K562 (cell line): ENCODE results near the gene GAB2. TPM values are rescaled to one million over a fixed set of nuclear protein-coding genes. Genes with fewer than 3 reads are reported as not detected.

Experiments
- ATAC-seq: fragments of 200-7000 bp; cut with Tn5 transposase; 3 replicates; pipeline ENCODE4 v1.9.1; 2020; ENCODE audit warnings: moderate library complexity
- BruUV-seq: library from RNA; stranded (reverse); fragments of 400-500 nt; replicated peaks from 2 replicates; lab custom pipeline; 2021; lab: Mats Ljungman, UMichigan
- CTCF ChIA-PET: fragments of 300-600 bp; formaldehyde crosslinking; extraction: SDS; loops from one replicate; lab custom pipeline; 2021; ENCODE audit warnings: low intra/inter-chr PET ratio; lab: Yijun Ruan, JAX
- POLR2A ChIA-PET: fragments of 300-600, 350-650 bp; sonication (Branson Sonifier 250); formaldehyde crosslinking; extraction: SDS; loops from one replicate; lab custom pipeline; 2021; ENCODE audit warnings: antibody characterized with exemption, inconsistent platforms; lab: Yijun Ruan, JAX
- DNase-seq, 4 experiments: peaks; one replicate each; pipeline versions ENCODE4 v3.0.0 to v3.0.0-alpha.2; 2011 to 2018; ENCODE audit warnings: low spot score in 3 of 4, mixed read lengths in 3 of 4; ENCODE audit errors: extremely low read depth in 1 of 4
- FAIRE-seq: peaks from 2 replicates; lab custom pipeline; 2011; peaks lifted over from hg19 to GRCh38; lab: Jason Lieb, UNC
- H2AFZ ChIP-seq: 2 replicates; pipeline ENCODE4 v1.6.0; 2011; ENCODE audit warnings: low read depth, low read length, control low read depth, inconsistent platforms
- H3K27ac ChIP-seq: fragments of 200-600 bp; 3 replicates; pipeline ENCODE4 v1.8.0; 2011; ENCODE audit warnings: low read depth, mild to moderate bottlenecking, control low read depth, inconsistent platforms, low read length, moderate library complexity, mixed read lengths; ENCODE audit errors: extremely low read depth
- H3K27me3 ChIP-seq, 2 experiments: fragments of 300-600 bp in 1 of 2; 2 replicates in 1 of 2; 3 replicates in 1 of 2; pipeline versions ENCODE4 v1.6.0 to v1.8.0; 2011; ENCODE audit warnings: inconsistent platforms in 2 of 2, low read length in 2 of 2, mild to moderate bottlenecking in 1 of 2, mixed read lengths in 1 of 2, moderate library complexity in 1 of 2; ENCODE audit not compliant: control insufficient read depth in 2 of 2, insufficient read depth in 2 of 2
- H3K36me3 ChIP-seq: fragments of 300-600 bp; 3 replicates; pipeline ENCODE4 v1.8.0; 2011; ENCODE audit warnings: mild to moderate bottlenecking, low read length, inconsistent platforms; ENCODE audit not compliant: control insufficient read depth, insufficient read depth
- H3K4me1 ChIP-seq, 2 experiments: fragments of 200-600 bp in 1 of 2; replicated peaks in 1 of 2; 2 replicates in 1 of 2; 3 replicates in 1 of 2; pipeline versions ENCODE4 v1.5.1 to v1.8.0; 2011; ENCODE audit warnings: inconsistent platforms in 2 of 2, low read length in 2 of 2, mild to moderate bottlenecking in 1 of 2, mixed read lengths in 1 of 2, moderate library complexity in 1 of 2; ENCODE audit not compliant: control insufficient read depth in 2 of 2, insufficient read depth in 2 of 2
- H3K4me2 ChIP-seq: 2 replicates; pipeline ENCODE4 v1.6.1; 2011; ENCODE audit warnings: low read length, control low read depth, inconsistent platforms, mixed read lengths; ENCODE audit not compliant: insufficient read depth
- H3K4me3 ChIP-seq: fragments of 200-600 bp; sonication (generic), shearing (Covaris generic); 2 replicates; pipeline ENCODE4 v1.5.1; 2016; ENCODE audit warnings: control low read depth, inconsistent platforms
- H3K79me2 ChIP-seq: fragments of 200-600 bp; 3 replicates; pipeline ENCODE4 v1.8.0; 2011; ENCODE audit warnings: low read length, inconsistent platforms; ENCODE audit not compliant: control insufficient read depth, insufficient read depth
- H3K9ac ChIP-seq, 2 experiments: 2 replicates each; pipeline versions ENCODE4 v1.6.0 to v1.6.1; 2011; ENCODE audit warnings: low read depth in 2 of 2, low read length in 2 of 2, control low read depth in 1 of 2, inconsistent platforms in 1 of 2, mild to moderate bottlenecking in 1 of 2, mixed read lengths in 1 of 2; ENCODE audit not compliant: insufficient read depth in 1 of 2
- H3K9me1 ChIP-seq: one replicate; pipeline ENCODE4 v1.6.0; 2011; ENCODE audit warnings: inconsistent platforms, mild to moderate bottlenecking, low read length, moderate library complexity; ENCODE audit not compliant: control insufficient read depth, insufficient read depth
- H3K9me3 ChIP-seq: replicated peaks from 2 replicates; pipeline ENCODE4 v1.5.1; 2011; ENCODE audit warnings: low read depth, low read length, inconsistent platforms; ENCODE audit not compliant: control insufficient read depth, insufficient read depth
- H4K20me1 ChIP-seq: replicated peaks from 2 replicates; pipeline ENCODE4 v1.6.1; 2011; ENCODE audit warnings: low read length, inconsistent platforms, mixed read lengths; ENCODE audit not compliant: control insufficient read depth, insufficient read depth
- BMI1 ChIP-seq: fragments of 150-350 bp; IDR thresholded peaks from 2 replicates; pipeline ENCODE4 v1.6.1; 2014; ENCODE audit warnings: low read length
- CEBPG ChIP-seq, 3 experiments: fragments of 200-800 bp in 1 of 3; sonication (Bioruptor generic) in 1 of 3; sonication (generic) in 1 of 3; formaldehyde crosslinking in 1 of 3; IDR thresholded peaks in 2 of 3; conservative IDR thresholded peaks in 1 of 3; 2 replicates each; pipeline versions ENCODE4 v1.6.1 to v1.8.0; 2016 to 2022; ENCODE audit warnings: missing compliant biosample characterization in 2 of 3, missing genetic modification characterization in 2 of 3, mild to moderate bottlenecking in 1 of 3, missing genetic modification reagents in 1 of 3
- CHD2 ChIP-seq: IDR thresholded peaks from 2 replicates; pipeline ENCODE4 v1.6.1; 2011; ENCODE audit warnings: low read depth, low read length
- E4F1 ChIP-seq: fragments of 250-450 bp; sonication (Bioruptor Pico); IDR thresholded peaks from 2 replicates; pipeline ENCODE4 v1.5.0; 2021; ENCODE audit warnings: mild to moderate bottlenecking, borderline replicate concordance
- HNRNPL ChIP-seq: fragments of 200-400 bp; formaldehyde crosslinking; IDR thresholded peaks from 2 replicates; pipeline ENCODE4 v1.6.1; 2017; ENCODE audit warnings: low read depth, mild to moderate bottlenecking, low read length
- NFATC3 ChIP-seq: fragments of 450-650 bp; IDR thresholded peaks from 2 replicates; pipeline ENCODE4 v1.6.1; 2017; ENCODE audit warnings: mild to moderate bottlenecking
- PATZ1 ChIP-seq: fragments of 250-450 bp; sonication (Bioruptor Pico); IDR thresholded peaks from 2 replicates; pipeline ENCODE4 v1.5.0; 2020; ENCODE audit warnings: mild to moderate bottlenecking, borderline replicate concordance
- PHF8 ChIP-seq: fragments of 200-600 bp; sonication (generic); IDR thresholded peaks from 2 replicates; pipeline ENCODE4 v1.6.1; 2012; ENCODE audit warnings: mixed run types, mild to moderate bottlenecking, inconsistent platforms, low read length, moderate library complexity, borderline replicate concordance
- TAF15 ChIP-seq: fragments of 200-400 bp; formaldehyde crosslinking; IDR thresholded peaks from 2 replicates; pipeline ENCODE4 v1.6.1; 2017; ENCODE audit warnings: mild to moderate bottlenecking, low read depth, low read length, moderate library complexity
- XRCC5 ChIP-seq: fragments of 200-400 bp; formaldehyde crosslinking; IDR thresholded peaks from 2 replicates; pipeline ENCODE4 v1.6.1; 2017; ENCODE audit warnings: low read depth, mild to moderate bottlenecking, low read length
- ZNF280B ChIP-seq: fragments of 250-450 bp; sonication (Bioruptor Pico); IDR thresholded peaks from 2 replicates; pipeline ENCODE4 v1.5.1; 2021; ENCODE audit warnings: mild to moderate bottlenecking
- ZNF324 ChIP-seq: fragments of 250-450 bp; sonication (Bioruptor Pico); IDR thresholded peaks from 2 replicates; pipeline ENCODE4 v1.4.0; 2020; ENCODE audit warnings: mild to moderate bottlenecking
- WGBS: fragments of 100-300 bp; shearing (Covaris generic); methylation state at CpG from one replicate; pipeline ENCODE4 v1.1.6; 2016; ENCODE audit warnings: low coverage, mixed read lengths; ENCODE audit not compliant: insufficient coverage; ENCODE audit errors: missing lambda C conversion rate; 5-methylcytosine and 5-hydroxymethylcytosine counted together
- in situ Hi-C: fragments of 300-500 bp; cut with MboI; formaldehyde crosslinking; loops from 4 replicates; pipeline ENCODE4 v1.15.0; 2018; ENCODE audit warnings: inconsistent platforms, mixed read lengths
- intact Hi-C: fragments of 100-400 bp; cut with micrococcal nuclease; formaldehyde crosslinking; loops from 2 replicates; pipeline ENCODE4 v1.14.2; 2022
- polyA plus RNA-seq, 8 experiments: library from polyadenylated mRNA; depleted of rRNA in 4 of 8; stranded (reverse) in 5 of 8; unstranded in 3 of 8; fragments of >200 nt; fragmentation: Nextera tagmentation in 2 of 8; fragmentation: Illumina TruSeq in 1 of 8; extraction: Ambion mirVana in 2 of 8; extraction: Trizol in 1 of 8; gene quantifications; 2 replicates each; pipeline versions ENCODE4 v1.2.1 to v1.2.3, GENCODE V29; 2011 to 2014; ENCODE audit warnings: inconsistent platforms in 1 of 8, missing spikeins in 1 of 8
- total RNA-seq, 7 experiments: library from RNA; depleted of rRNA in 6 of 7; stranded (reverse); fragments of >200 nt in 6 of 7; fragmentation: Illumina TruSeq in 2 of 7; extraction: Trizol in 2 of 7; gene quantifications; 2 replicates each; pipeline versions ENCODE4 v1.2.1 to v1.2.3, GENCODE V29; 2011 to 2021; ENCODE audit warnings: low replicate concordance in 1 of 7

GAB2 gene
- total and polyA plus RNA-seq, 9 of the 15 experiments (the other 6 are each of a cell fraction or from before 2014, with no cell fraction given), result 2.3 to 35.2 (median 16.1) TPM

GRCh38 chr11:78227921-78228320 lies 189.7 kb downstream of the GAB2 start (continued):
- TF ChIP-seq XRCC5 (no peak), TAF15 (no peak)

GRCh38 chr11:78226684-78227680 lies 190.6 kb downstream of the GAB2 start:
- POLR2A ChIA-PET, result interaction anchor here (1.0 kb wide), 1 partner anchor 158 kb away, joined by 3 read pairs; no protein-coding TSS in a partner anchor
- Histone ChIP-seq H3K9me1 (no peaks in the 10 kb centered on the region), H3K27me3 (no peaks in the 10 kb centered on the region), H3K4me2 (no peak overlapping the region), H3K79me2 (no peaks in the 10 kb centered on the region), H3K36me3 (peaks cover 50% of the 10 kb centered on the region; the same call in 2 of the 3 replicates), H2AFZ (no peak overlapping the region), H3K4me1 (peaks cover 6 to 23% of the 10 kb centered on the region in 2 experiments; a peak in 4 of 5 replicates), H3K4me3 (no peak overlapping the region), H3K9me3 (no peaks in the 10 kb centered on the region), H3K27ac (no peak overlapping the region), H4K20me1 (no peaks in the 10 kb centered on the region), H3K9ac (peak overlapping the region in 1 of 2 experiments; percentile 2; a peak in 1 of 4 replicates)
- intact Hi-C loops (no loop called here), in situ Hi-C loops (no loop called here)
- no peak for DNase-seq
- ATAC-seq, result no peak
- FAIRE-seq, result no peak
- WGBS, result 88% methylated on average over 10 of the region's 12 CpGs
- CTCF ChIA-PET, result interaction anchor here (3.2 kb wide), 1 partner anchor 337 kb away, joined by 30 read pairs; no protein-coding TSS in a partner anchor
- BruUV-seq, result no TSS peak
- TF ChIP-seq ZNF324 (no peak), PHF8 (no peak), CHD2 (no peak), HNRNPL (no peak), BMI1 (no peak), CEBPG (CRISPR knock-in tag; IDR thresholded peaks at IDR 0.05) (no peak), CEBPG (tag; conservative IDR thresholded peaks at IDR 0.05 in 1 of 2, IDR thresholded peaks at IDR 0.05 in 1 of 2) (no peak), E4F1 (CRISPR knock-in tag) (no peak), ZNF280B (CRISPR knock-in tag) (no peak), NFATC3 (no peak), PATZ1 (CRISPR knock-in tag) (no peak)
